Measurements from ENCODE around the gene ABCA13. TPM values are rescaled to one million over a fixed set of nuclear protein-coding genes. Genes with fewer than 3 reads are reported as not detected.

The ABCA13 gene
- polyA plus RNA-seq, 1 donor (not counting 4 experiments of a cell fraction or from before 2014, with no cell fraction given) = 0.76 TPM

DNA sequence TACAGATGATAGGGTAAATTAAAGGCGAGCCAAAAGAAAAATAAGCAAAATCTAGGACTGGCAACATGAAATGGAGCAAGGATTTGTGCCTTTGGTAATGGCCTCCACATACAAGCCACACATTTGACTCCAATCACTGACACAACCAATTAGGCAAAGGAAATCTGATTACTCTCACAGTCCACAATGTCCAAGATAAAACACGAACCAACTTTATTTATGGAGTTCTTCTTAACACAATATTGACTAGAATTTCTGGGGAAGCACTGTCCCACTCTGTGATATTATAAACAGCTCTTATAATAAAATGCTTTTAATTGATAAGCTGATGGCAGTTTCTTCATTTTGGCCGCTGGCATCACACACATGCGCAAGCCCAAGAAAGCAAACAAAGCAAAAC lies 334.2 kb downstream of the ABCA13 start:
- Histone ChIP-seq H3K4me3 (ENCODE audit: control insufficient read depth in 2 of 3, extremely low read depth in 1 of 3, insufficient read depth in 2 of 3, low read depth in 1 of 3, low read length in 3 of 3) (no peak overlapping the region), H3K9ac (ENCODE audit: control insufficient read depth, extremely low read depth, insufficient read depth, low read length) (no peak overlapping the region), H4K20me1 (ENCODE audit: control insufficient read depth, extremely low read depth, insufficient read depth, low read length) (no peaks in the 10 kb centered on the region), H3K9me3 (ENCODE audit: control insufficient read depth, low read depth, low read length) (no peaks in the 10 kb centered on the region), H3K4me1 (ENCODE audit: control insufficient read depth, extremely low read depth, insufficient read depth, low read length) (no peaks in the 10 kb centered on the region), H3K79me2 (ENCODE audit: control insufficient read depth, insufficient read depth, low read length) (no peaks in the 10 kb centered on the region), H3K9me1 (ENCODE audit: control insufficient read depth, extremely low read depth, insufficient read depth, low read length) (no peaks in the 10 kb centered on the region), H3K4me2 (ENCODE audit: control insufficient read depth, extremely low read depth, insufficient read depth, low read depth, low read length) (no peak overlapping the region), H3K27me3 (ENCODE audit: control insufficient read depth, extremely low read depth, insufficient read depth, low read length) (no peaks in the 10 kb centered on the region), H3K27ac (ENCODE audit: control insufficient read depth, insufficient read depth, low read length) (no peak overlapping the region), H3K36me3 (ENCODE audit: control insufficient read depth in 2 of 2, extremely low read depth in 1 of 2, insufficient read depth in 2 of 2, low read length in 2 of 2) (no peaks in the 10 kb centered on the region), H2AFZ (ENCODE audit: control insufficient read depth, low read length) (no peak overlapping the region)
- dilution Hi-C loops (cut with MboI; ENCODE audit: extremely low pct_ligation_motif_present, low sequenced_read_pairs) = no loop called here
- DNase-seq (ENCODE audit: low read depth, low spot score) (no peak), FAIRE-seq (no peak)
- TF ChIP-seq EZH2 (IDR thresholded peaks at IDR 0.05; ENCODE audit: low read length) = no peak
- TF ChIP-seq, protein P1, sequence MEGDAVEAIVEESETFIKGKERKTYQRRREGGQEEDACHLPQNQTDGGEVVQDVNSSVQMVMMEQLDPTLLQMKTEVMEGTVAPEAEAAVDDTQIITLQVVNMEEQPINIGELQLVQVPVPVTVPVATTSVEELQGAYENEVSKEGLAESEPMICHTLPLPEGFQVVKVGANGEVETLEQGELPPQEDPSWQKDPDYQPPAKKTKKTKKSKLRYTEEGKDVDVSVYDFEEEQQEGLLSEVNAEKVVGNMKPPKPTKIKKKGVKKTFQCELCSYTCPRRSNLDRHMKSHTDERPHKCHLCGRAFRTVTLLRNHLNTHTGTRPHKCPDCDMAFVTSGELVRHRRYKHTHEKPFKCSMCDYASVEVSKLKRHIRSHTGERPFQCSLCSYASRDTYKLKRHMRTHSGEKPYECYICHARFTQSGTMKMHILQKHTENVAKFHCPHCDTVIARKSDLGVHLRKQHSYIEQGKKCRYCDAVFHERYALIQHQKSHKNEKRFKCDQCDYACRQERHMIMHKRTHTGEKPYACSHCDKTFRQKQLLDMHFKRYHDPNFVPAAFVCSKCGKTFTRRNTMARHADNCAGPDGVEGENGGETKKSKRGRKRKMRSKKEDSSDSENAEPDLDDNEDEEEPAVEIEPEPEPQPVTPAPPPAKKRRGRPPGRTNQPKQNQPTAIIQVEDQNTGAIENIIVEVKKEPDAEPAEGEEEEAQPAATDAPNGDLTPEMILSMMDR (optimal IDR thresholded peaks at IDR 0.05 in 1 of 3, IDR thresholded peaks at IDR 0.05 in 1 of 3, conservative IDR thresholded peaks at IDR 0.05 in 1 of 3; ENCODE audit: extremely low read depth in 1 of 3, insufficient read depth in 2 of 3, low read length in 3 of 3) = no peak

DNA sequence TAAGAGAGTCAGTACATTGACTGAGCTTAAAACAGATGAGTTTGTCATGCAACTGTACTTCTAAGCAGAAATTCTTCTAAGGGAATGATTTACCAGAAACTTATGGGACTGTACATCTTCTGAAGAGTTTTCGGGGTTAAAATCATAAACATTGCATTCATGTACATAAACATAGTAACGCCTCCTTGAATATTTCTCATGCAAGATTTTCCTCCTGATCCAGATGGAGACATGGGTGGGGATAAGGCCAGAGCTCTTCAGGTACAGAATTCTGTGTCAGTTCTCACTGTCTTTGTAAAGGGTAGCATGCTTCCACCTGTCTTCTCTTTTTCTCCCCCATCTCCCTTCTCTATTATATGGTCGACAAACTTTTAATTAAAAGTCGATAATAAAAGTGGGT lies 335.3 kb downstream of the ABCA13 start:
- no peaks in the 10 kb centered on the region for H3K36me3 ChIP-seq (ENCODE audit: control insufficient read depth in 2 of 2, extremely low read depth in 1 of 2, insufficient read depth in 2 of 2, low read length in 2 of 2)
- no peaks in the 10 kb centered on the region for H3K79me2 ChIP-seq (ENCODE audit: control insufficient read depth, insufficient read depth, low read length)
- no peak overlapping the region for H3K9ac ChIP-seq (ENCODE audit: control insufficient read depth, extremely low read depth, insufficient read depth, low read length)
- no peaks in the 10 kb centered on the region for H3K4me1 ChIP-seq (ENCODE audit: control insufficient read depth, extremely low read depth, insufficient read depth, low read length)
- no peak overlapping the region for H3K4me3 ChIP-seq (ENCODE audit: control insufficient read depth in 2 of 3, extremely low read depth in 1 of 3, insufficient read depth in 2 of 3, low read depth in 1 of 3, low read length in 3 of 3)
- no peaks in the 10 kb centered on the region for H3K27me3 ChIP-seq (ENCODE audit: control insufficient read depth, extremely low read depth, insufficient read depth, low read length)
- H3K9me1 ChIP-seq (ENCODE audit: control insufficient read depth, extremely low read depth, insufficient read depth, low read length) = no peaks in the 10 kb centered on the region
- dilution Hi-C loops (cut with MboI; ENCODE audit: extremely low pct_ligation_motif_present, low sequenced_read_pairs) = no loop called here
- FAIRE-seq (no peak), DNase-seq (ENCODE audit: low read depth, low spot score) (no peak)
- H3K9me3 ChIP-seq (ENCODE audit: control insufficient read depth, low read depth, low read length) = no peaks in the 10 kb centered on the region
- no peak overlapping the region for H3K4me2 ChIP-seq (ENCODE audit: control insufficient read depth, extremely low read depth, insufficient read depth, low read depth, low read length)
- TF ChIP-seq, protein P1 (optimal IDR thresholded peaks at IDR 0.05 in 1 of 3, IDR thresholded peaks at IDR 0.05 in 1 of 3, conservative IDR thresholded peaks at IDR 0.05 in 1 of 3; ENCODE audit: extremely low read depth in 1 of 3, insufficient read depth in 2 of 3, low read length in 3 of 3) = no peak
- TF ChIP-seq EZH2 (IDR thresholded peaks at IDR 0.05; ENCODE audit: low read length) = no peak
- H4K20me1 ChIP-seq (ENCODE audit: control insufficient read depth, extremely low read depth, insufficient read depth, low read length) = no peaks in the 10 kb centered on the region
- H2AFZ ChIP-seq (ENCODE audit: control insufficient read depth, low read length) = no peak overlapping the region
- no peak overlapping the region for H3K27ac ChIP-seq (ENCODE audit: control insufficient read depth, insufficient read depth, low read length)
